Kidney (tissue), 14 donors: ENCODE results near the gene FOCAD. TPM values are rescaled to one million over a fixed set of nuclear protein-coding genes. Genes with fewer than 3 reads are reported as not detected.
A peak's percentile ranks its signal among the peaks of the same experiment; 100 is the strongest.

Experiments used
- DNase-seq, 5 donors: peaks; one replicate each; pipeline ENCODE4 v3.0.0-alpha.2; 2013 to 2020
- FAIRE-seq: peaks from 2 replicates; lab custom pipeline; 2012; peaks lifted over from hg19 to GRCh38; lab: Jason Lieb, UNC
- H3K27ac ChIP-seq, 2 donors: one replicate each; pipeline ENCODE4 v1.7.0; 2013; ENCODE audit warnings: low read depth in 2 of 2, low read length in 2 of 2, inconsistent platforms in 1 of 2
- H3K27me3 ChIP-seq: one replicate; pipeline ENCODE4 v1.7.1; 2013; ENCODE audit warnings: low read length, inconsistent platforms; ENCODE audit not compliant: control insufficient read depth, insufficient read depth
- H3K36me3 ChIP-seq, 3 donors: one replicate each; pipeline versions ENCODE4 v1.7.0 to v1.7.1; 2013; ENCODE audit warnings: low read length in 3 of 3, control low read depth in 1 of 3, inconsistent platforms in 1 of 3; ENCODE audit not compliant: insufficient read depth in 3 of 3, control insufficient read depth in 2 of 3
- H3K4me1 ChIP-seq, 3 donors: one replicate each; pipeline versions ENCODE4 v1.7.0 to v1.7.1; 2013; ENCODE audit warnings: low read length in 3 of 3, inconsistent platforms in 1 of 3, low read depth in 1 of 3; ENCODE audit not compliant: control insufficient read depth in 2 of 3, insufficient read depth in 2 of 3
- H3K4me3 ChIP-seq, 3 donors: one replicate each; pipeline versions ENCODE4 v1.7.0 to v1.8.1; 2013; ENCODE audit warnings: low read length in 3 of 3, control low read depth in 1 of 3, inconsistent platforms in 1 of 3
- H3K9ac ChIP-seq, 3 donors: one replicate each; pipeline versions ENCODE4 v1.7.0 to v1.7.1; 2013; ENCODE audit warnings: low read length in 3 of 3, control low read depth in 1 of 3, inconsistent platforms in 1 of 3
- H3K9me3 ChIP-seq, 3 donors: one replicate each; pipeline versions ENCODE4 v1.7.0 to v1.7.1; 2013; ENCODE audit warnings: low read length in 3 of 3, control low read depth in 1 of 3, inconsistent platforms in 1 of 3; ENCODE audit not compliant: control insufficient read depth in 2 of 3, insufficient read depth in 1 of 3
- intact Hi-C: fragments of 100-400 bp; cut with DNase I; formaldehyde crosslinking; loops from one replicate; pipeline ENCODE4 v1.11.1; 2022
- polyA plus RNA-seq: library from polyadenylated mRNA; stranded (reverse); fragments of 350-450 nt; fragmentation: Illumina TruSeq; extraction: RNeasy Lipid Tissue Mini Kit (QIAGEN cat#74804); gene quantifications from one replicate; pipeline ENCODE4 v1.2.3, GENCODE V29; 2014; ENCODE audit warnings: low read depth, low replicate concordance; ENCODE audit not compliant: insufficient read depth
- total RNA-seq: library from RNA; stranded (reverse); fragmentation: NEBNext Ultra II Directional; extraction: Animal tissue kit (Norgen Biotek cat#: 25700); gene quantifications from one replicate; pipeline ENCODE4 v1.2.1, GENCODE V29; 2021
- TF ChIP-seq, protein P1 (sequence below): IDR thresholded peaks from 3 replicates; pipeline ENCODE4 v1.5.1; 2012; ENCODE audit warnings: mild to moderate bottlenecking, moderate library complexity, borderline replicate concordance; ENCODE audit not compliant: insufficient read depth; ENCODE audit errors: extremely low read depth
- donor health status: control.
- donor health status: control.
- donor health status: control.
- donor health status: control.
- donor health status: control.
- donor health status: DM: yes; HTN: yes; CAD: no.
- donor health status: Normal renal cell carcinoma (clear cell type).

FOCAD gene
- total and polyA plus RNA-seq, 2 donors from 2014 or later = 12.2 to 35.7 TPM

DNA sequence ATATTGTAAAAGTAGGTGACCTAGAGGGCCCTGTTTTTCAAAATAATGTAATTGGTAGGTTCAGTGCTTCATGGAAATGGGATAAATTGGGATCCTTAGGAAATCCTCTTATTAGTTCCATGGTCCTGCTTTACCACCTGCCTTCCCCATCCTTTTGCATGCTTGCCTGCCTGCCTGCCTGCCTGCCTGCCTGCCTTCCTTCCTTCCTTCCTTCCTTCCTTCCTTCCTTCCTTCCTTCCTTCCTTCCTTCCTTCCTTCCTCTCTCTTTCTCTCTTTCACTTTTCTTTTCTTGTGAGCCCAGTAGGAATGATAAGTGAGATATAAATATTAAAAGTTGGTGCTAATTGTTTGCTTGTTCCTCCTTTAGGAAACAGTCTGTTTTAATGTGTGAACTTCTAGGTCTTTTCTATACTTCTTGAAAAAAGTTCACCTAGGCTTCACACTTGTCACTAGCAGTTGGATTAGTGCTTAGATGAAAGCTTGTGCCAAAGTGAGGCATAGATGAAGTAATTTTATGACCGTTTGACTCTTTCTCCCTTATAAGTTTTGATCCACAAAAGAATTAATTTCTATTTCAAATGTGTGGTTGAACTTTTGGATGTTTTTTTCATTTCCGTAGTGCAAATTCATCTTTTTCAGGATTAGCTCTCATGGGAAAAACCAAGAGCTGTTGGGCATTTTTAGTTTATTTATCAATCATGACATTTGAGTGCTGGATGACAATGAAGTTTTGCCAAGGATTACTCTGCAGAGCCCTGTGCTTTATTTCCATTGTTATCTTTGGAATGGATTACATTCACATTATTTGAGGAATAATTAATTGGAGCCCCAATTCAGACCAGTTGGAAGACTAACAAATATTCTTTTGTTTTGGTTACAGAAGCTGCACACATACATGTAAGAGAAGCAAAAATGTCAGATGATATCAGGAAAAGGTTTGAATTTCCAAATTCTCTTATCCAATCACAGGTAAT lies 30.7 kb downstream of the FOCAD start:
- no peak overlapping the region for H3K9ac ChIP-seq
- no peaks in the 10 kb centered on the region for H3K4me1 ChIP-seq
- DNase-seq (no peak), FAIRE-seq (no peak)
- no peaks in the 10 kb centered on the region for H3K36me3 ChIP-seq
- no peaks in the 10 kb centered on the region for H3K27me3 ChIP-seq
- intact Hi-C loops = no loop called here
- H3K27ac ChIP-seq = no peak overlapping the region
- H3K4me3 ChIP-seq = no peak overlapping the region
- no peaks in the 10 kb centered on the region for H3K9me3 ChIP-seq
- TF ChIP-seq, protein P1, sequence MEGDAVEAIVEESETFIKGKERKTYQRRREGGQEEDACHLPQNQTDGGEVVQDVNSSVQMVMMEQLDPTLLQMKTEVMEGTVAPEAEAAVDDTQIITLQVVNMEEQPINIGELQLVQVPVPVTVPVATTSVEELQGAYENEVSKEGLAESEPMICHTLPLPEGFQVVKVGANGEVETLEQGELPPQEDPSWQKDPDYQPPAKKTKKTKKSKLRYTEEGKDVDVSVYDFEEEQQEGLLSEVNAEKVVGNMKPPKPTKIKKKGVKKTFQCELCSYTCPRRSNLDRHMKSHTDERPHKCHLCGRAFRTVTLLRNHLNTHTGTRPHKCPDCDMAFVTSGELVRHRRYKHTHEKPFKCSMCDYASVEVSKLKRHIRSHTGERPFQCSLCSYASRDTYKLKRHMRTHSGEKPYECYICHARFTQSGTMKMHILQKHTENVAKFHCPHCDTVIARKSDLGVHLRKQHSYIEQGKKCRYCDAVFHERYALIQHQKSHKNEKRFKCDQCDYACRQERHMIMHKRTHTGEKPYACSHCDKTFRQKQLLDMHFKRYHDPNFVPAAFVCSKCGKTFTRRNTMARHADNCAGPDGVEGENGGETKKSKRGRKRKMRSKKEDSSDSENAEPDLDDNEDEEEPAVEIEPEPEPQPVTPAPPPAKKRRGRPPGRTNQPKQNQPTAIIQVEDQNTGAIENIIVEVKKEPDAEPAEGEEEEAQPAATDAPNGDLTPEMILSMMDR = no peak

DNA sequence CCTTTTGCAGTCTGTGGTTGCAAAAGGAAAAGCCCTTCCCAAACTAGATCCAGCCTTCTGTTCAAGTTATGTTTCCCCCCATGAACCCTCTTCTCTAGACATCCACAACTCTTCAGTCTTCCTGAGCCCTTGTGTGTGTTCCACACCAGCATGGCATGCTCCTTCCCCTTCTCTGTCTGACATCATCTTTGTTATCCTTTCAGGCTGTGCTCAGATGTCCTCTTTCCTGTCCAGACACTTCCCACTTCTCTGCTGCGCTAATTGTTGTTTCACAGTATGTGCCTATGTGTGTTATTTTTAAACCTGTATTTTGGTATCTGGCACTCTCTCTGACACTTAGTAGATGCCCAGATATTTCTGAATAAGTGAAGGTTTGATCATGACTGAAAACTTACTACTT lies 38.2 kb downstream of the FOCAD start:
- Histone ChIP-seq H3K9ac (no peak overlapping the region), H3K36me3 (peaks cover 0 to 3% (median 3%) of the 10 kb centered on the region in 3 donors), H3K27ac (no peak overlapping the region), H3K4me3 (no peak overlapping the region), H3K27me3 (no peaks in the 10 kb centered on the region), H3K4me1 (no peaks in the 10 kb centered on the region), H3K9me3 (no peaks in the 10 kb centered on the region)
- TF ChIP-seq, protein P1 = no peak
- FAIRE-seq = no peak
- intact Hi-C loops = no loop called here
- DNase-seq = peak in 1 of 5 donors; percentile 7

DNA sequence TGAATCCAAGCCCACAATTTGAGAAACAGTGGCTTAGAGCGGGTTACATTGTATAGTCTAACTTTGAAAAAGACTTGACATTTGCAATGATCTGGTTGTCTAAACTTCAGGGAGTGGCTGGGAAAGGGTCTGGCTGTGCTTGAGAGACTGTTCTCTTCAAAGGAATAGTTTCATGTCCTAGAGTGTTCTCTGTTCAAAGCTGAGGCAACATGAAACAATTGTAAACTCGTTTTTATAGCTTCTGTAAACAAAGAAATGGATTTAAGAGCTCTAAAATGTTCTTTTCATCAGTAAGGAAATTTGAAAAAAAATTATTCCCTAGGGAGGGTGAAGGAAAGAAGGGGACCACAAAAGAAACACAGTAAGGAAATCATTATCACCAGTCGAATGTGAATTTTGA lies 41.6 kb downstream of the FOCAD start:
- no peaks in the 10 kb centered on the region for H3K4me1 ChIP-seq
- intact Hi-C loops = no loop called here
- TF ChIP-seq, protein P1 = no peak
- no peak overlapping the region for H3K27ac ChIP-seq
- no peak overlapping the region for H3K9ac ChIP-seq
- no peaks in the 10 kb centered on the region for H3K27me3 ChIP-seq
- H3K36me3 ChIP-seq = peaks cover 0 to 3% (median 0%) of the 10 kb centered on the region in 3 donors
- no peak for DNase-seq
- H3K4me3 ChIP-seq = no peak overlapping the region
- no peaks in the 10 kb centered on the region for H3K9me3 ChIP-seq
- no peak for FAIRE-seq
